Astrocyte (in vitro differentiated cells and primary cell): Measurements from ENCODE around the gene TRIO.

ENCODE experiments used
- EZH2 ChIP-seq: IDR thresholded peaks from 2 replicates; pipeline ENCODE4 v1.6.1; 2012; ENCODE audit warnings: mild to moderate bottlenecking, low read length, inconsistent platforms; ENCODE audit not compliant: insufficient read depth
- TF ChIP-seq, protein P1 (sequence below): IDR thresholded peaks from 2 replicates; pipeline ENCODE4 v1.5.1; 2011; ENCODE audit warnings: low read depth, mild to moderate bottlenecking, inconsistent platforms, low read length, moderate library complexity; ENCODE audit not compliant: insufficient read depth

DNA sequence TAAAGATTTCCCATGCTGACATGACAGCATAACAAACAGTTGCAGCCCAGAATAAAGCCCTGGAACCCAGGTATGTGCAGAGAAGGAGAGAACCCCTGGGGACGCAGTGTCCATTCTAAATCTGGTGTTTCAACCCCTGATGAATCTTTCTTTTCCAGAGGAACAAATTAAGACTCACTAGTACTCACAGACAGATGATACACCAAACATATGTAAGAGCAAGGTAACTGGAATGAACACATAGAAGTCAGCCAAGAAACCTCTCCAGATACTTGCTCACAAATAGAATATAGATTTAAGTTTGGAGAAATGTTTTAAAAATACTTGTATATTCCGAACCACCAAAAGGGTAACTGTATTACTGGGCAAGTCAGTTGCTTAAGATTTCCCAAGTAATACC lies 307.6 kb downstream of the TRIO start:
- TF ChIP-seq, protein P1, sequence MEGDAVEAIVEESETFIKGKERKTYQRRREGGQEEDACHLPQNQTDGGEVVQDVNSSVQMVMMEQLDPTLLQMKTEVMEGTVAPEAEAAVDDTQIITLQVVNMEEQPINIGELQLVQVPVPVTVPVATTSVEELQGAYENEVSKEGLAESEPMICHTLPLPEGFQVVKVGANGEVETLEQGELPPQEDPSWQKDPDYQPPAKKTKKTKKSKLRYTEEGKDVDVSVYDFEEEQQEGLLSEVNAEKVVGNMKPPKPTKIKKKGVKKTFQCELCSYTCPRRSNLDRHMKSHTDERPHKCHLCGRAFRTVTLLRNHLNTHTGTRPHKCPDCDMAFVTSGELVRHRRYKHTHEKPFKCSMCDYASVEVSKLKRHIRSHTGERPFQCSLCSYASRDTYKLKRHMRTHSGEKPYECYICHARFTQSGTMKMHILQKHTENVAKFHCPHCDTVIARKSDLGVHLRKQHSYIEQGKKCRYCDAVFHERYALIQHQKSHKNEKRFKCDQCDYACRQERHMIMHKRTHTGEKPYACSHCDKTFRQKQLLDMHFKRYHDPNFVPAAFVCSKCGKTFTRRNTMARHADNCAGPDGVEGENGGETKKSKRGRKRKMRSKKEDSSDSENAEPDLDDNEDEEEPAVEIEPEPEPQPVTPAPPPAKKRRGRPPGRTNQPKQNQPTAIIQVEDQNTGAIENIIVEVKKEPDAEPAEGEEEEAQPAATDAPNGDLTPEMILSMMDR: no peak
- TF ChIP-seq EZH2: no peak
